Spleen (tissue), 11 donors: Measurements from ENCODE around the gene LRRC7. TPM values are rescaled to one million over a fixed set of nuclear protein-coding genes. Genes with fewer than 3 reads are reported as not detected.

Source experiments
- DNase-seq: peaks from one replicate; pipeline ENCODE4 v3.0.0-alpha.2; 2020
- H3K27ac ChIP-seq, 8 donors: fragments of 200-600 bp; sonication (generic) in 7 of 8; 1 replicate in 4 of 8; 2 replicates in 4 of 8; pipeline versions ENCODE4 v1.5.0 to v1.8.0; 2016 to 2021; ENCODE audit warnings: inconsistent platforms in 4 of 8, mild to moderate bottlenecking in 4 of 8, moderate library complexity in 1 of 8
- H3K27me3 ChIP-seq, 7 donors: fragments of 200-600 bp; sonication (generic) in 6 of 7; replicated peaks in 1 of 7; 1 replicate in 4 of 7; 2 replicates in 3 of 7; pipeline versions ENCODE4 v1.5.0 to v1.8.0; 2016 to 2021; ENCODE audit warnings: inconsistent platforms in 3 of 7, mild to moderate bottlenecking in 1 of 7
- H3K36me3 ChIP-seq, 6 donors: fragments of 200-600 bp; sonication (generic) in 5 of 6; 1 replicate in 4 of 6; 2 replicates in 2 of 6; pipeline versions ENCODE4 v1.5.0 to v1.8.0; 2016 to 2021; ENCODE audit warnings: inconsistent platforms in 2 of 6
- H3K4me1 ChIP-seq, 6 donors: fragments of 200-600 bp; sonication (generic) in 5 of 6; 1 replicate in 3 of 6; 2 replicates in 3 of 6; pipeline versions ENCODE4 v1.5.0 to v1.8.0; 2016 to 2021; ENCODE audit warnings: inconsistent platforms in 3 of 6
- H3K4me3 ChIP-seq, 8 donors: fragments of 200-600 bp; sonication (generic) in 7 of 8; 1 replicate in 4 of 8; 2 replicates in 4 of 8; pipeline versions ENCODE4 v1.5.0 to v1.8.0; 2016 to 2021; ENCODE audit warnings: inconsistent platforms in 4 of 8, mild to moderate bottlenecking in 4 of 8, moderate library complexity in 2 of 8
- H3K9me3 ChIP-seq, 8 donors: fragments of 200-600 bp; sonication (generic) in 7 of 8; 1 replicate in 4 of 8; 2 replicates in 4 of 8; pipeline versions ENCODE4 v1.5.0 to v1.8.0; 2016 to 2021; ENCODE audit warnings: inconsistent platforms in 4 of 8
- CTCF ChIP-seq, 11 experiments: fragments of 200-600 bp in 7 of 11; fragments of 450-650 bp in 4 of 11; sonication (generic) in 4 of 11; IDR thresholded peaks in 8 of 11; conservative IDR thresholded peaks in 3 of 11; 1 replicate in 7 of 11; 2 replicates in 4 of 11; pipeline versions ENCODE4 v1.4.0 to v1.8.0; 2016 to 2021; ENCODE audit warnings: antibody characterized with exemption in 11 of 11, inconsistent platforms in 4 of 11, mild to moderate bottlenecking in 1 of 11
- POLR2A ChIP-seq, 3 donors: fragments of 450-650 bp; IDR thresholded peaks; one replicate each; pipeline ENCODE4 v1.5.1; 2017; ENCODE audit warnings: antibody characterized with exemption in 3 of 3, mild to moderate bottlenecking in 1 of 3
- POLR2AphosphoS5 ChIP-seq, 3 donors: sonication (generic); formaldehyde crosslinking; IDR thresholded peaks; one replicate each; pipeline ENCODE4 v1.5.1; 2017; ENCODE audit warnings: antibody characterized with exemption in 3 of 3
- WGBS, 5 donors: extraction: QIAGEN DNeasy Blood & Tissue Kit in 3 of 5; methylation state at CpG; one replicate each; pipeline versions ENCODE4 v1.1.5 to v1.1.7; 2013 to 2018; 5-methylcytosine and 5-hydroxymethylcytosine counted together
- intact Hi-C: fragments of 100-400 bp; cut with DNase I; formaldehyde crosslinking; loops from one replicate; pipeline ENCODE4 v1.15.0; 2023; ENCODE audit warnings: low total_unique reads
- polyA plus RNA-seq, 3 donors: library from polyadenylated mRNA; stranded (reverse); fragments of 200-250 nt; gene quantifications; one replicate each; pipeline ENCODE4 v1.2.1, GENCODE V29; 2013
- total RNA-seq, 7 donors: library from RNA; depleted of rRNA in 3 of 7; stranded (reverse); fragments of >200 nt in 3 of 7; fragmentation: NEBNext Ultra II Directional in 4 of 7; extraction: Animal tissue kit (Norgen Biotek cat#: 25700) in 4 of 7; gene quantifications; one replicate each; pipeline versions ENCODE4 v1.1.0 to v1.2.1, GENCODE V29; 2016 to 2021
- donor health status: healthy with polysubstance abuse.
- donor health status: DM: no; HTN: no; CAD: no; lungs with moderate emphysema.
- donor health status: DM: no; HTN: no; CAD: no.
- donor health status: Bipolar disorder and iron deficiency.
- donor health status: healthy.
- donor health status: DM: no; HTN: no; CAD: no.
- donor health status: DM: yes; HTN: yes; CAD: no.

Gene LRRC7
- total and polyA plus RNA-seq, 10 donors = 0.02 to 0.63 (median 0.13) TPM; not detected in 4

- no peak overlapping the region for H3K27ac ChIP-seq
- H3K36me3 ChIP-seq = no peaks in the 10 kb centered on the region
- no peak for DNase-seq
- intact Hi-C loops = no loop called here
- no peaks in the 10 kb centered on the region for H3K4me1 ChIP-seq
- 33 to 89% (median 66%) methylated on average over 1 of the region's 1 CpG for WGBS, 5 donors
- no peaks in the 10 kb centered on the region for H3K27me3 ChIP-seq
- TF ChIP-seq POLR2A (IDR thresholded peaks at IDR 0.05) (no peak), POLR2AphosphoS5 (IDR thresholded peaks at IDR 0.05) (no peak), CTCF (IDR thresholded peaks at IDR 0.05 in 8 of 11, conservative IDR thresholded peaks at IDR 0.05 in 3 of 11) (no peak)
- no peaks in the 10 kb centered on the region for H3K9me3 ChIP-seq
- no peak overlapping the region for H3K4me3 ChIP-seq
Measured at GRCh38 chr1:70048336-70049094, 480.8 kb downstream of the LRRC7 start.

- Histone ChIP-seq H3K9me3 (no peaks in the 10 kb centered on the region), H3K27ac (no peak overlapping the region), H3K4me3 (no peak overlapping the region), H3K27me3 (no peaks in the 10 kb centered on the region), H3K4me1 (no peaks in the 10 kb centered on the region), H3K36me3 (no peaks in the 10 kb centered on the region)
- no peak for DNase-seq
- TF ChIP-seq CTCF (IDR thresholded peaks at IDR 0.05 in 8 of 11, conservative IDR thresholded peaks at IDR 0.05 in 3 of 11) (no peak), POLR2AphosphoS5 (IDR thresholded peaks at IDR 0.05) (no peak)
- intact Hi-C loops = no loop called here
- WGBS, 5 donors = 31 to 72% (median 53%) methylated on average over 1 of the region's 1 CpG
Measured at GRCh38 chr1:70051926-70052325, 484.2 kb downstream of the LRRC7 start.

- DNase-seq = no peak
- Histone ChIP-seq H3K27ac (no peak overlapping the region), H3K4me3 (no peak overlapping the region), H3K27me3 (no peaks in the 10 kb centered on the region), H3K9me3 (no peaks in the 10 kb centered on the region), H3K36me3 (no peaks in the 10 kb centered on the region), H3K4me1 (no peaks in the 10 kb centered on the region)
- no peak for TF ChIP-seq POLR2AphosphoS5 (IDR thresholded peaks at IDR 0.05)
- intact Hi-C loops = no loop called here
Measured at GRCh38 chr1:70057500-70057899, 489.8 kb downstream of the LRRC7 start.

GRCh38 chr1:70061231-70061630, 493.5 kb downstream of the LRRC7 start:
- Histone ChIP-seq H3K27me3 (no peaks in the 10 kb centered on the region), H3K27ac (no peak overlapping the region), H3K36me3 (no peaks in the 10 kb centered on the region), H3K9me3 (no peaks in the 10 kb centered on the region), H3K4me1 (no peaks in the 10 kb centered on the region), H3K4me3 (no peak overlapping the region)
- no peak for DNase-seq
- intact Hi-C loops = no loop called here
- TF ChIP-seq POLR2A (IDR thresholded peaks at IDR 0.05) = no peak
- no peak for TF ChIP-seq POLR2AphosphoS5 (IDR thresholded peaks at IDR 0.05)
- TF ChIP-seq CTCF (IDR thresholded peaks at IDR 0.05 in 8 of 11, conservative IDR thresholded peaks at IDR 0.05 in 3 of 11) = no peak

GRCh38 chr1:70063861-70064260, 496.1 kb downstream of the LRRC7 start:
- Histone ChIP-seq H3K4me3 (no peak overlapping the region), H3K27ac (no peak overlapping the region), H3K4me1 (no peaks in the 10 kb centered on the region), H3K9me3 (no peaks in the 10 kb centered on the region), H3K27me3 (no peaks in the 10 kb centered on the region), H3K36me3 (no peaks in the 10 kb centered on the region)
- intact Hi-C loops = no loop called here
- no peak for DNase-seq
- TF ChIP-seq POLR2A (IDR thresholded peaks at IDR 0.05) (no peak), POLR2AphosphoS5 (IDR thresholded peaks at IDR 0.05) (no peak), CTCF (IDR thresholded peaks at IDR 0.05 in 8 of 11, conservative IDR thresholded peaks at IDR 0.05 in 3 of 11) (no peak)
